B cell (primary cell): ENCODE measurements around the gene XYLB. TPM values are rescaled to one million over a fixed set of nuclear protein-coding genes. Genes with fewer than 3 reads are reported as not detected.

Source experiments
- ATAC-seq: fragments of 200-7000 bp; cut with Tn5 transposase; one replicate; pipeline ENCODE4 v1.10.0; 2021; ENCODE audit warnings: low read depth, mild to moderate bottlenecking, moderate number of reproducible peaks, moderate library complexity
- CTCF ChIA-PET: fragments of 350-600 bp; sonication (Branson Sonifier 250); formaldehyde crosslinking; loops from one replicate; lab custom pipeline; 2021; ENCODE audit warnings: antibody characterized with exemption, inconsistent platforms; lab: Charles Lee
- POLR2A ChIA-PET: fragments of 350-600 bp; sonication (Branson Sonifier 250); formaldehyde crosslinking; loops from one replicate; lab custom pipeline; 2021; ENCODE audit warnings: antibody characterized with exemption; lab: Charles Lee
- DNase-seq: peaks from one replicate; pipeline ENCODE4 v3.0.0; 2013
- H2AFZ ChIP-seq: 2 replicates; pipeline ENCODE4 v1.6.1; 2012; ENCODE audit warnings: mild to moderate bottlenecking, low read depth, low read length; ENCODE audit not compliant: insufficient read depth, poor library complexity, severe bottlenecking
- H3K27ac ChIP-seq, 2 donors: 1 replicate in 1 of 2; 2 replicates in 1 of 2; pipeline ENCODE4 v1.5.1; 2012 to 2013; ENCODE audit warnings: low read length in 2 of 2, mild to moderate bottlenecking in 2 of 2, moderate library complexity in 1 of 2
- H3K27me3 ChIP-seq, 4 experiments: fragments of 200-600 bp in 1 of 4; sonication (generic) in 1 of 4; replicated peaks in 1 of 4; 1 replicate in 2 of 4; 2 replicates in 2 of 4; pipeline versions ENCODE4 v1.6.1 to v1.7.0; 2013 to 2016; ENCODE audit warnings: low read length in 3 of 4, mild to moderate bottlenecking in 2 of 4, mixed read lengths in 1 of 4, moderate library complexity in 1 of 4; ENCODE audit not compliant: insufficient read depth in 4 of 4, control insufficient read depth in 3 of 4; ENCODE audit errors: control extremely low read depth in 1 of 4
- H3K36me3 ChIP-seq, 2 experiments: replicated peaks in 1 of 2; 1 replicate in 1 of 2; 2 replicates in 1 of 2; pipeline versions ENCODE4 v1.6.1 to v1.7.1; 2013; ENCODE audit warnings: low read length in 1 of 2; ENCODE audit not compliant: insufficient read depth in 2 of 2, control insufficient read depth in 1 of 2; ENCODE audit errors: control extremely low read depth in 1 of 2, extremely low read depth in 1 of 2
- H3K4me1 ChIP-seq, 2 donors: fragments of 200-600 bp in 1 of 2; sonication (generic) in 1 of 2; 1 replicate in 1 of 2; 2 replicates in 1 of 2; pipeline versions ENCODE4 v1.5.1 to v1.6.1; 2013 to 2017; ENCODE audit warnings: low read length in 2 of 2; ENCODE audit not compliant: control insufficient read depth in 2 of 2, insufficient read depth in 2 of 2
- H3K4me2 ChIP-seq: replicated peaks from 2 replicates; pipeline ENCODE3; 2012; ENCODE audit warnings: mild to moderate bottlenecking, low read depth, low read length; ENCODE audit not compliant: poor library complexity, severe bottlenecking
- H3K4me3 ChIP-seq, 5 experiments: fragments of 200-600 bp in 1 of 5; sonication (generic) in 1 of 5; 1 replicate in 3 of 5; 2 replicates in 2 of 5; pipeline versions ENCODE4 v1.5.1 to v1.7.0; 2011 to 2016; ENCODE audit warnings: low read length in 4 of 5, mild to moderate bottlenecking in 4 of 5, low read depth in 2 of 5, control low read depth in 1 of 5, moderate library complexity in 1 of 5; ENCODE audit not compliant: insufficient read depth in 1 of 5; ENCODE audit errors: control extremely low read depth in 1 of 5, extremely low read depth in 1 of 5
- H3K79me2 ChIP-seq: fragments of 200-600 bp; sonication (generic); one replicate; pipeline ENCODE4 v1.6.0; 2016; ENCODE audit warnings: low read length; ENCODE audit not compliant: control insufficient read depth, insufficient read depth
- H3K9ac ChIP-seq: fragments of 200-600 bp; sonication (generic); 2 replicates; pipeline ENCODE4 v1.6.1; 2017; ENCODE audit warnings: mild to moderate bottlenecking, low read length, moderate library complexity
- H3K9me3 ChIP-seq, 3 donors: one replicate each; pipeline versions ENCODE4 v1.6.1 to v1.7.1; 2013; ENCODE audit warnings: low read length in 2 of 3; ENCODE audit not compliant: control insufficient read depth in 2 of 3, insufficient read depth in 1 of 3; ENCODE audit errors: control extremely low read depth in 1 of 3
- H4K20me1 ChIP-seq: 2 replicates; pipeline ENCODE4 v1.6.0; 2012; ENCODE audit warnings: mild to moderate bottlenecking, low read length; ENCODE audit not compliant: insufficient read depth, control insufficient read depth, poor library complexity, severe bottlenecking
- H3K27ac Mint-ChIP-seq: one replicate; pipeline ENCODE4 v1.8.0; 2021; ENCODE audit warnings: mixed read lengths
- H3K27me3 Mint-ChIP-seq: one replicate; pipeline ENCODE4 v1.8.0; 2021; ENCODE audit warnings: mixed read lengths
- H3K4me1 Mint-ChIP-seq: one replicate; pipeline ENCODE4 v1.8.0; 2021; ENCODE audit warnings: mixed read lengths
- H3K4me3 Mint-ChIP-seq: one replicate; pipeline ENCODE4 v1.8.0; 2021; ENCODE audit warnings: mixed read lengths
- H3K9me3 Mint-ChIP-seq: one replicate; pipeline ENCODE4 v1.8.0; 2022; ENCODE audit warnings: mixed read lengths; ENCODE audit not compliant: insufficient read depth
- CTCF ChIP-seq: fragments of 200-600 bp; IDR thresholded peaks from one replicate; pipeline ENCODE4 v1.8.0; 2022; ENCODE audit warnings: antibody characterized with exemption, mild to moderate bottlenecking
- EZH2 ChIP-seq: IDR thresholded peaks from 2 replicates; pipeline ENCODE4 v1.6.1; 2012; ENCODE audit warnings: borderline replicate concordance, low read depth, mild to moderate bottlenecking, moderate library complexity, low read length; ENCODE audit not compliant: insufficient read depth, poor library complexity, severe bottlenecking
- WGBS: methylation state at CpG from one replicate; pipeline ENCODE4 v1.1.5; 2013; ENCODE audit warnings: missing lambda C conversion rate; ENCODE audit not compliant: insufficient coverage; 5-methylcytosine and 5-hydroxymethylcytosine counted together
- intact Hi-C: fragments of 100-400 bp; cut with micrococcal nuclease; formaldehyde crosslinking; loops from one replicate; pipeline ENCODE4 v1.10.0; 2022
- polyA plus RNA-seq: library from polyadenylated mRNA; depleted of rRNA; stranded (reverse); fragments of >200 nt; gene quantifications from 2 replicates; pipeline ENCODE4 v1.2.3, GENCODE V29; 2012
- total RNA-seq, 2 donors: library from RNA; stranded (reverse); fragments of 120-200 nt in 1 of 2; gene quantifications; 1 replicate in 1 of 2; 2 replicates in 1 of 2; pipeline versions ENCODE4 v1.2.3 to v1.2.4, GENCODE V29; 2013 to 2022

Gene XYLB
- total and polyA plus RNA-seq, 2 donors (not counting 1 experiment from before 2014, with no cell fraction given) = 0.19 to 0.71 TPM

- Mint-ChIP-seq H3K9me3 (no peaks in the 10 kb centered on the region), H3K27me3 (peaks cover 17% of the 10 kb centered on the region), H3K4me1 (no peaks in the 10 kb centered on the region), H3K27ac (no peak overlapping the region), H3K4me3 (no peak overlapping the region)
- no peaks in the 10 kb centered on the region for H4K20me1 ChIP-seq
- no peak overlapping the region for H3K9ac ChIP-seq
- intact Hi-C loops = no loop called here
- no peak overlapping the region for H3K27ac ChIP-seq
- H3K4me3 ChIP-seq = no peak overlapping the region
- no peaks in the 10 kb centered on the region for H3K9me3 ChIP-seq
- no peak for ATAC-seq
- no peaks in the 10 kb centered on the region for H3K4me1 ChIP-seq
- H3K4me2 ChIP-seq = no peak overlapping the region
- no peak overlapping the region for H2AFZ ChIP-seq
- DNase-seq = no peak
- POLR2A ChIA-PET = no interaction called here
- CTCF ChIA-PET = no interaction called here
- WGBS = 93% methylated on average over 4 of the region's 5 CpGs
- no peaks in the 10 kb centered on the region for H3K36me3 ChIP-seq
- no peaks in the 10 kb centered on the region for H3K27me3 ChIP-seq
- TF ChIP-seq CTCF (no peak), EZH2 (no peak)
- H3K79me2 ChIP-seq = no peaks in the 10 kb centered on the region
Measured at GRCh38 chr3:38313263-38313662, 33.3 kb upstream of the XYLB start.

GRCh38 chr3:38313695-38314094, 32.9 kb upstream of the XYLB start:
- no peak overlapping the region for H3K4me3 Mint-ChIP-seq

More at GRCh38 chr3:38313695-38314094, 32.9 kb upstream of the XYLB start:
- H3K9me3 ChIP-seq = no peaks in the 10 kb centered on the region
- no peak overlapping the region for H2AFZ ChIP-seq
- no peak overlapping the region for H3K27ac ChIP-seq
- Mint-ChIP-seq H3K27me3 (peaks cover 14% of the 10 kb centered on the region), H3K27ac (no peak overlapping the region), H3K9me3 (no peaks in the 10 kb centered on the region), H3K4me1 (no peaks in the 10 kb centered on the region)
- H3K4me1 ChIP-seq = no peaks in the 10 kb centered on the region
- no peak overlapping the region for H3K4me3 ChIP-seq
- no peaks in the 10 kb centered on the region for H3K36me3 ChIP-seq
- no peaks in the 10 kb centered on the region for H4K20me1 ChIP-seq
- 64% methylated on average over 11 of the region's 11 CpGs for WGBS
- H3K4me2 ChIP-seq = no peak overlapping the region
- TF ChIP-seq EZH2 (no peak), CTCF (no peak)
- no peaks in the 10 kb centered on the region for H3K79me2 ChIP-seq
- ChIA-PET CTCF (no interaction called here), POLR2A (no interaction called here)
- intact Hi-C loops = no loop called here
- H3K27me3 ChIP-seq = no peaks in the 10 kb centered on the region
- H3K9ac ChIP-seq = no peak overlapping the region
- ATAC-seq (no peak), DNase-seq (no peak)
